B cell (primary cell): ENCODE results near the gene ICOS. TPM values are rescaled to one million over a fixed set of nuclear protein-coding genes. Genes with fewer than 3 reads are reported as not detected.

Experiments
- ATAC-seq: fragments of 200-7000 bp; cut with Tn5 transposase; one replicate; pipeline ENCODE4 v1.10.0; 2021; ENCODE audit warnings: low read depth, mild to moderate bottlenecking, moderate number of reproducible peaks, moderate library complexity
- CTCF ChIA-PET: fragments of 350-600 bp; sonication (Branson Sonifier 250); formaldehyde crosslinking; loops from one replicate; lab custom pipeline; 2021; ENCODE audit warnings: antibody characterized with exemption, inconsistent platforms; lab: Charles Lee
- POLR2A ChIA-PET: fragments of 350-600 bp; sonication (Branson Sonifier 250); formaldehyde crosslinking; loops from one replicate; lab custom pipeline; 2021; ENCODE audit warnings: antibody characterized with exemption; lab: Charles Lee
- DNase-seq: peaks from one replicate; pipeline ENCODE4 v3.0.0; 2013
- H2AFZ ChIP-seq: 2 replicates; pipeline ENCODE4 v1.6.1; 2012; ENCODE audit warnings: mild to moderate bottlenecking, low read depth, low read length; ENCODE audit not compliant: insufficient read depth, poor library complexity, severe bottlenecking
- H3K27ac ChIP-seq, 2 donors: 1 replicate in 1 of 2; 2 replicates in 1 of 2; pipeline ENCODE4 v1.5.1; 2012 to 2013; ENCODE audit warnings: low read length in 2 of 2, mild to moderate bottlenecking in 2 of 2, moderate library complexity in 1 of 2
- H3K27me3 ChIP-seq, 4 experiments: fragments of 200-600 bp in 1 of 4; sonication (generic) in 1 of 4; replicated peaks in 1 of 4; 1 replicate in 2 of 4; 2 replicates in 2 of 4; pipeline versions ENCODE4 v1.6.1 to v1.7.0; 2013 to 2016; ENCODE audit warnings: low read length in 3 of 4, mild to moderate bottlenecking in 2 of 4, mixed read lengths in 1 of 4, moderate library complexity in 1 of 4; ENCODE audit not compliant: insufficient read depth in 4 of 4, control insufficient read depth in 3 of 4; ENCODE audit errors: control extremely low read depth in 1 of 4
- H3K36me3 ChIP-seq, 2 experiments: replicated peaks in 1 of 2; 1 replicate in 1 of 2; 2 replicates in 1 of 2; pipeline versions ENCODE4 v1.6.1 to v1.7.1; 2013; ENCODE audit warnings: low read length in 1 of 2; ENCODE audit not compliant: insufficient read depth in 2 of 2, control insufficient read depth in 1 of 2; ENCODE audit errors: control extremely low read depth in 1 of 2, extremely low read depth in 1 of 2
- H3K4me1 ChIP-seq, 2 donors: fragments of 200-600 bp in 1 of 2; sonication (generic) in 1 of 2; 1 replicate in 1 of 2; 2 replicates in 1 of 2; pipeline versions ENCODE4 v1.5.1 to v1.6.1; 2013 to 2017; ENCODE audit warnings: low read length in 2 of 2; ENCODE audit not compliant: control insufficient read depth in 2 of 2, insufficient read depth in 2 of 2
- H3K4me2 ChIP-seq: replicated peaks from 2 replicates; pipeline ENCODE3; 2012; ENCODE audit warnings: mild to moderate bottlenecking, low read depth, low read length; ENCODE audit not compliant: poor library complexity, severe bottlenecking
- H3K4me3 ChIP-seq, 5 experiments: fragments of 200-600 bp in 1 of 5; sonication (generic) in 1 of 5; 1 replicate in 3 of 5; 2 replicates in 2 of 5; pipeline versions ENCODE4 v1.5.1 to v1.7.0; 2011 to 2016; ENCODE audit warnings: low read length in 4 of 5, mild to moderate bottlenecking in 4 of 5, low read depth in 2 of 5, control low read depth in 1 of 5, moderate library complexity in 1 of 5; ENCODE audit not compliant: insufficient read depth in 1 of 5; ENCODE audit errors: control extremely low read depth in 1 of 5, extremely low read depth in 1 of 5
- H3K79me2 ChIP-seq: fragments of 200-600 bp; sonication (generic); one replicate; pipeline ENCODE4 v1.6.0; 2016; ENCODE audit warnings: low read length; ENCODE audit not compliant: control insufficient read depth, insufficient read depth
- H3K9ac ChIP-seq: fragments of 200-600 bp; sonication (generic); 2 replicates; pipeline ENCODE4 v1.6.1; 2017; ENCODE audit warnings: mild to moderate bottlenecking, low read length, moderate library complexity
- H3K9me3 ChIP-seq, 3 donors: one replicate each; pipeline versions ENCODE4 v1.6.1 to v1.7.1; 2013; ENCODE audit warnings: low read length in 2 of 3; ENCODE audit not compliant: control insufficient read depth in 2 of 3, insufficient read depth in 1 of 3; ENCODE audit errors: control extremely low read depth in 1 of 3
- H4K20me1 ChIP-seq: 2 replicates; pipeline ENCODE4 v1.6.0; 2012; ENCODE audit warnings: mild to moderate bottlenecking, low read length; ENCODE audit not compliant: insufficient read depth, control insufficient read depth, poor library complexity, severe bottlenecking
- H3K27ac Mint-ChIP-seq: one replicate; pipeline ENCODE4 v1.8.0; 2021; ENCODE audit warnings: mixed read lengths
- H3K27me3 Mint-ChIP-seq: one replicate; pipeline ENCODE4 v1.8.0; 2021; ENCODE audit warnings: mixed read lengths
- H3K4me1 Mint-ChIP-seq: one replicate; pipeline ENCODE4 v1.8.0; 2021; ENCODE audit warnings: mixed read lengths
- H3K4me3 Mint-ChIP-seq: one replicate; pipeline ENCODE4 v1.8.0; 2021; ENCODE audit warnings: mixed read lengths
- H3K9me3 Mint-ChIP-seq: one replicate; pipeline ENCODE4 v1.8.0; 2022; ENCODE audit warnings: mixed read lengths; ENCODE audit not compliant: insufficient read depth
- EZH2 ChIP-seq: IDR thresholded peaks from 2 replicates; pipeline ENCODE4 v1.6.1; 2012; ENCODE audit warnings: borderline replicate concordance, low read depth, mild to moderate bottlenecking, moderate library complexity, low read length; ENCODE audit not compliant: insufficient read depth, poor library complexity, severe bottlenecking
- WGBS: methylation state at CpG from one replicate; pipeline ENCODE4 v1.1.5; 2013; ENCODE audit warnings: missing lambda C conversion rate; ENCODE audit not compliant: insufficient coverage; 5-methylcytosine and 5-hydroxymethylcytosine counted together
- intact Hi-C: fragments of 100-400 bp; cut with micrococcal nuclease; formaldehyde crosslinking; loops from one replicate; pipeline ENCODE4 v1.10.0; 2022
- polyA plus RNA-seq: library from polyadenylated mRNA; depleted of rRNA; stranded (reverse); fragments of >200 nt; gene quantifications from 2 replicates; pipeline ENCODE4 v1.2.3, GENCODE V29; 2012
- total RNA-seq, 2 donors: library from RNA; stranded (reverse); fragments of 120-200 nt in 1 of 2; gene quantifications; 1 replicate in 1 of 2; 2 replicates in 1 of 2; pipeline versions ENCODE4 v1.2.3 to v1.2.4, GENCODE V29; 2013 to 2022
- TF ChIP-seq, protein P1 (sequence below): fragments of 200-600 bp; IDR thresholded peaks from one replicate; pipeline ENCODE4 v1.8.0; 2022; ENCODE audit warnings: antibody characterized with exemption, mild to moderate bottlenecking

Gene ICOS
- total and polyA plus RNA-seq, 2 donors (not counting 1 experiment from before 2014, with no cell fraction given), result 0.21 TPM; not detected in 1

DNA sequence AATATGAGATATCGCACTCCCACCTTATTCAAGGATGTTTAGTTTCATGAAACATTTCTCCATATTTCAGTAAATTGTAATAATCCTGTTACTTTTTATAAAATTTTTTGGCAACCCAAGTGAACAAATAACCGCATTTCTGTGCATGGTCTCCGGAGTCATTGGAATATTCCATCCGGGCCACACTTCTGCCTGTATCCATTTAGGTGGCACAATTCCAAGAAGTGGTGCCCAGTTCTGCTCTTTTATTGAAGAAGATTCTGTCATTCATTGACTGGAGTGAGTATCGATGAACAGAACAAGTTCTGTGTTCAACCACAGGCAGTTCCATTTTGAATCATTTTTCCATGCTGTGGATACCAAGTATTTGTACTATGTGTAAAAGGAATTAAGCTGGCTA, 26.6 kb upstream of the ICOS start:
- no peaks in the 10 kb centered on the region for H3K27me3 ChIP-seq
- peaks cover 8% of the 10 kb centered on the region in 2 donors for H3K4me1 ChIP-seq
- peaks cover 14% of the 10 kb centered on the region for H3K4me1 Mint-ChIP-seq
- no peaks in the 10 kb centered on the region for H3K79me2 ChIP-seq
- no peaks in the 10 kb centered on the region for H3K36me3 ChIP-seq
- H4K20me1 ChIP-seq, result no peaks in the 10 kb centered on the region
- ChIA-PET POLR2A (no interaction called here), CTCF (interaction anchor here (1.0 to 1.5 kb wide), 2 partner anchors 95 to 685 kb away, joined by 3 to 4 read pairs; no protein-coding TSS in a partner anchor)
- ATAC-seq (no peak), DNase-seq (no peak)
- no peak for TF ChIP-seq EZH2
- TF ChIP-seq, protein P1, sequence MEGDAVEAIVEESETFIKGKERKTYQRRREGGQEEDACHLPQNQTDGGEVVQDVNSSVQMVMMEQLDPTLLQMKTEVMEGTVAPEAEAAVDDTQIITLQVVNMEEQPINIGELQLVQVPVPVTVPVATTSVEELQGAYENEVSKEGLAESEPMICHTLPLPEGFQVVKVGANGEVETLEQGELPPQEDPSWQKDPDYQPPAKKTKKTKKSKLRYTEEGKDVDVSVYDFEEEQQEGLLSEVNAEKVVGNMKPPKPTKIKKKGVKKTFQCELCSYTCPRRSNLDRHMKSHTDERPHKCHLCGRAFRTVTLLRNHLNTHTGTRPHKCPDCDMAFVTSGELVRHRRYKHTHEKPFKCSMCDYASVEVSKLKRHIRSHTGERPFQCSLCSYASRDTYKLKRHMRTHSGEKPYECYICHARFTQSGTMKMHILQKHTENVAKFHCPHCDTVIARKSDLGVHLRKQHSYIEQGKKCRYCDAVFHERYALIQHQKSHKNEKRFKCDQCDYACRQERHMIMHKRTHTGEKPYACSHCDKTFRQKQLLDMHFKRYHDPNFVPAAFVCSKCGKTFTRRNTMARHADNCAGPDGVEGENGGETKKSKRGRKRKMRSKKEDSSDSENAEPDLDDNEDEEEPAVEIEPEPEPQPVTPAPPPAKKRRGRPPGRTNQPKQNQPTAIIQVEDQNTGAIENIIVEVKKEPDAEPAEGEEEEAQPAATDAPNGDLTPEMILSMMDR, result no peak
- H3K27ac Mint-ChIP-seq, result no peak overlapping the region
- WGBS, result 92% methylated on average over 3 of the region's 5 CpGs
- no peaks in the 10 kb centered on the region for H3K9me3 Mint-ChIP-seq
- H3K4me2 ChIP-seq, result peak overlapping the region; percentile 33
- no peak overlapping the region for H3K4me3 ChIP-seq
- intact Hi-C loops, result no loop called here
- H3K9ac ChIP-seq, result peak overlapping the region; percentile 8
- H2AFZ ChIP-seq, result no peak overlapping the region
- no peaks in the 10 kb centered on the region for H3K9me3 ChIP-seq
- no peak overlapping the region for H3K27ac ChIP-seq
- peaks cover 12% of the 10 kb centered on the region for H3K27me3 Mint-ChIP-seq
- no peak overlapping the region for H3K4me3 Mint-ChIP-seq

DNA sequence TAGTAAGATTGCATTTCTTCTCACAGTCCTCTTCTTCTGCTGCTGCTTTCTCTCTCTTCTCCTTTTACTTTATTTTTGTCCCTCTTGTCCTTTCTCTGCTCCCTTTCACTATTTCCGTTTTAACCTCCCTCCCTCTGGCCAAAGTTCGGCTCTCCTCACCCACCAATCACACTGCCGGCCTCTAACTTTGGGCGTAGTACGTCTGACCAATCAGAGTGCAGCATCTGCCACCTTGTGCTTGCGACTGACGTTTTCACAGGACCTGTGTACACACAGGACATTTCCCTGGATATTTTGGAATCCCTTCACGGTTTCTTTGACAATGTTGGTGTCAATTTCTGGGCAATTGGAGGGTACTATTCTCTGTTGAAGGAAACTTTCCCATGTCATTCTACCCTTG, 22.6 kb upstream of the ICOS start:
- H3K9ac ChIP-seq, result no peak overlapping the region
- Mint-ChIP-seq H3K4me3 (no peak overlapping the region), H3K27me3 (peaks cover 29% of the 10 kb centered on the region), H3K9me3 (no peaks in the 10 kb centered on the region), H3K27ac (no peak overlapping the region), H3K4me1 (peaks cover 13% of the 10 kb centered on the region)
- no peak for ATAC-seq
- H2AFZ ChIP-seq, result no peak overlapping the region
- no peaks in the 10 kb centered on the region for H3K9me3 ChIP-seq
- no peak for DNase-seq
- WGBS, result 90% methylated on average over 8 of the region's 8 CpGs
- peaks cover 8% of the 10 kb centered on the region in 2 donors for H3K4me1 ChIP-seq
- peaks cover 0 to 4% (median 0%) of the 10 kb centered on the region in 4 experiments for H3K27me3 ChIP-seq
- CTCF ChIA-PET, result no interaction called here
- intact Hi-C loops, result no loop called here
- H3K4me2 ChIP-seq, result no peak overlapping the region
- POLR2A ChIA-PET, result no interaction called here
- TF ChIP-seq EZH2, result no peak
- TF ChIP-seq, protein P1, result no peak
- no peaks in the 10 kb centered on the region for H4K20me1 ChIP-seq
- no peaks in the 10 kb centered on the region for H3K79me2 ChIP-seq
- no peak overlapping the region for H3K27ac ChIP-seq
- no peaks in the 10 kb centered on the region for H3K36me3 ChIP-seq
- no peak overlapping the region for H3K4me3 ChIP-seq
